COR-L47 (cell line): Measurements from ENCODE around the gene TRIM65.
A peak's percentile ranks its signal among the peaks of the same experiment; 100 is the strongest.

Experiments
- DNase-seq: peaks from one replicate; lab custom pipeline; 2025; lab: John Stamatoyannopoulos, UW

TRIM65 gene

GRCh38 chr17:75917917-75918445 lies 21.2 kb upstream of the TRIM65 start:
- no peak for DNase-seq

- DNase-seq: no peak
Measured at GRCh38 chr17:75917141-75917916, 20.6 kb upstream of the TRIM65 start.

- no peak for DNase-seq
Measured at GRCh38 chr17:75915268-75915667, 18.5 kb upstream of the TRIM65 start.

DNA sequence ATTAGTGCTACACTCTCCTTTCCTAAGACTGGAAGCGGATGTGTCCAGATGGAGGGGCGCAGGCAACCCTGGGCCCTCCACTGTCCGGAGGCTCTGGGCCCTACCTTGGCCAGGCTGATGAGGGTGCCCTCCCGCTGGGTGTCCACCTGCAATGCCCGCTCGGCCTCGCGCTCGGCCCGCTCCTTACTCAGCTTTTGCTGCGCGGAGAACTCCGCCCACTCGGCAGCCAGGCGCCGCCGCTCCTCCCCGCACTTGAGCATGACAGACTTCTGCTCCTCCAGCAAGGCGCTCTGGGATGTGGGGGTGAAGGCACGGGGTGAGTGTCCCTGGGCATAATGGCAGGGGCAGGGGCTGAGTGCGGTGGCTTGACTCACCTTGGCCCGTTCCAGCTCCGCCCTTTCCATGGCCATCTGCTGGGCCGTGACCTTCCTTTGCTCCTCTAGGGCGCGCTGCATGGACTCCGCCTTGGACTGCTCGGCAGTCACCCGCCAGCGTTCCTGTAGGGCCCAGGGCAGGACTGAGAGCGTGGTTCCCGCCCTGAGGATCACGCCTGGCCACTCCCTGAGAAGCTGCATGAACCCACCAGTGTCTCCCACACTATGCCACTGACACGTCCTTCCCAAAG lies 18.0 kb upstream of the TRIM65 start:
- DNase-seq: no peak

- no peak for DNase-seq
Measured at GRCh38 chr17:75913537-75914210, 16.9 kb upstream of the TRIM65 start.

- DNase-seq: peak; percentile 69
Measured at GRCh38 chr17:75910699-75911098, 13.9 kb upstream of the TRIM65 start.

DNA sequence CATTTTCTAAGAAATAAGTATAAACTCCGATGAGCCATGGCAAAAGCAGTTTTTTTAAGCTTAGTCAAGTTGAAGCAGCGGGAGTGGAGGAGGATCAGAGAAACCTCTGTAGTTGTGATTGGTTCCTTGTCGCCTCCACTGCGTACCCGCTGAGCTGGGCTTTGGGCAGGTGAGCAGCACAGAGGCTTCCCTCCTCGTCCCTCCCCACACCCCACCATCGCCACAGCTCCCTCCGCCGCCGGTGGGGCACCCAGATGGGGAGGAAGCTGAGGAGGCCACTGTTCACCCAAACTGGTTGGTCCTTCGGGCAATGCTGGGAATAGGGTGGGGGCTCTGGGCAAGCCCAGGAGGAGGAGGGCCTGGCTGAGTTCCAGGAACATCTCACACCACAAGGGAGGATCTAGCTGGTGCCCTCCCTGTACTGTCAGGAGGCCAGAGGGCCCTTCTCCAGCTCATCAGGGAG lies 13.1 kb upstream of the TRIM65 start:
- DNase-seq: peak; percentile 95

- DNase-seq: peak; percentile 96
Measured at GRCh38 chr17:75909051-75909811, 12.5 kb upstream of the TRIM65 start.

GRCh38 chr17:75908201-75908600 lies 11.4 kb upstream of the TRIM65 start:
- DNase-seq: peak; percentile 21

- DNase-seq: no peak
Measured at GRCh38 chr17:75906143-75906884, 9.6 kb upstream of the TRIM65 start.

DNA sequence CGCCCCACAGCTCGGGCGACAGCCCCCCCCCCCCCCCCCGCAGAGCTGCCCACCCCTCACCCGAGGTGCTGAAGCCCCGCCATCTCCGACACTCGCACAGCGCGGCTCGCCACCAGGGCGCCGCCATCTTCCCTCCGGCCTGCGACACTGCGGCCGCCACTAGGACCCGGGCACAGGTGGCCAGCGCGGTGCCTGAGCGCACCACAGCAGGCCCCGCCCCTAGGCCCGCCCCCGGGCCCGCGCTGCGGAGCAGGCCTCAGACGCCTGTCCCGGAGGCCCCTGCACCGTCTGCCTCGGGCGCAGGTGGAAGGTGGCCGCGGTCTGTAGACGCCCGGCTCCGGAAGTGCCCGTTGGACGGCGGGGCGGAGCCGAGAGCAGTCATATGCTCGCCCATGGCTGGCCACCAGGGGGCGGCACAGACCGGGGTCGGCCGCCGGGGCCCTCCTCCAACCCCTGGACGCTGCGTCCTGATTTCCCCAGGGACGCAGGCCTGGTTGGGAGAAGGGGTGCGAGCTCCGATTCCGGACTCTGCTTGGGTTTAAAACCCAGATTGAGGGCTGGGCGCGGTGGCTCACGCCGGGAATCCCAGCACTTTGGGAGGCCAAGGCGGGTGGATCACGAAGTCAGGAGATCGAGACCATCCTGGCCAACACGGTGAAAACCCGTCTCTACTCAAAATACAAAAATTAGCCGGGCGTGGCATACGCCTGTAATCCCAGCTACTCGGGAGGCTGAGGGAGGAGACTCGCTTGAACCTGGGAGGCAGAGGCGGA lies 8.2 kb upstream of the TRIM65 start, which contains the start of gene MRPL38:
TSS of gene MRPL38 (minus strand) at position 136 of the 773 bp plus-strand sequence. CDS start at position 127, 9 bp downstream.
- peak; percentile 94 for DNase-seq

GRCh38 chr17:75902406-75902805 lies 5.7 kb upstream of the TRIM65 start:
- no peak for DNase-seq

DNA sequence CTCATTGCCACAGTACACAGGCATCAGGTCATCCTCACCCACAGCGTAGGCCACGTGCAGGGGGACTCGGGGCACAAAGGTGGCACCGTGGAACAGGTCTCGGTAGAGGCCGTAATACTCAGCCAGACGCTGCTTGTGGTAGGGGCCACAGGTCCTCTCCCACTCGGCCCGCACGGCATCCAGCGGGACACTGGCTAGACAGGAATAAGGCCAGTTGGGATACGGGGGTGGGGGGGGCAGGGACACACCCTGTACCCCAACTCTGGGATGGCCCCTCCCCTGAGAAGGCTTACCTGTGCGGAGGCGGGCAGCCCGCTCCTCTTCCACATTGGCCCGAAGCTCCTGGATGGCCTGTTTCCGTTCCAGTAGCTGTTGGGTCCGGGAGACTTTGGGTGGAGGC lies 5.0 kb upstream of the TRIM65 start:
- DNase-seq: no peak

DNA sequence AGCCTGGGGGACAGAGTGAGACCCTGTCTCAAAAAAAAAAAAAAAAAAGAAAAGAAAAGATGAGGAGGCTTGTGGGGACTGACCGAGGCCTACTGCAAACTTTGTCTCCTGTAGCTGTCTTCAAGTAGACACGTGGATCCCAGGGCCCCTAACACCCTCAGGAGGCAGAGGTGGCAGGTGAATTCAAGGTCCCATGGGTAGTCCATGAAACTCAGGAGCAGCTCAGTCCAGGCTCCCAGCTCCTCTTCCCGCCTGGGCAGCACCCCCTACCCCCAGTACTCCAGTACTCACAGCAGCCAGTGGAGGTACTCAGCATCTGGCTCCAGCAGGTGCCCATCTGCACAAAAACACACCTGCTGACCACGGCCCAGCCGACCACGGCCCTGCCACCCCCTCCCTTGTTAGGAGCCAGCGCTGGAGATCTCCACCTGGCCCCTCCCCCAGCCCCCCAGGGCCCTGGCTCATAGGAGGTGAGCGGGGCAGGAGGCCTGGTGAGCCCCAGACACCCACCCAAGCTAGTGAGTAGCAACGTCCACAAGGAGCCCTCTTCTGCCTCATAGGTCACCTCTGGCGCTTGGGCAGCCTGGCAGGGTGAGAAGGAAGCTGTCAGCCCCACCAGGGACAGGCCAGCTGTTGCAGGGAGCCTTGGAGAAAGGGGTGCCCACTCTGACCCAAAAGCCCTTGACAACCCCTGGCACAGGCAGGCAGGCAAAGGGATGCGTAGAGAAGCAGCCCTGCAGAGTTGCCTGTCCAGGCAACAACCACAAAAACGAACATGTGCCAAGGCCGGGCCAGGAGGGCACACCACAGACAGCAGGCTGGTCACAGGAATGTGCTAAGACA lies 4.2 kb upstream of the TRIM65 start:
- DNase-seq: no peak

- no peak for DNase-seq
Measured at GRCh38 chr17:75899767-75900468, 3.2 kb upstream of the TRIM65 start.

GRCh38 chr17:75899353-75899752 lies 2.6 kb upstream of the TRIM65 start:
- no peak for DNase-seq

- DNase-seq: no peak
Measured at GRCh38 chr17:75898791-75899190, 2.0 kb upstream of the TRIM65 start.

DNA sequence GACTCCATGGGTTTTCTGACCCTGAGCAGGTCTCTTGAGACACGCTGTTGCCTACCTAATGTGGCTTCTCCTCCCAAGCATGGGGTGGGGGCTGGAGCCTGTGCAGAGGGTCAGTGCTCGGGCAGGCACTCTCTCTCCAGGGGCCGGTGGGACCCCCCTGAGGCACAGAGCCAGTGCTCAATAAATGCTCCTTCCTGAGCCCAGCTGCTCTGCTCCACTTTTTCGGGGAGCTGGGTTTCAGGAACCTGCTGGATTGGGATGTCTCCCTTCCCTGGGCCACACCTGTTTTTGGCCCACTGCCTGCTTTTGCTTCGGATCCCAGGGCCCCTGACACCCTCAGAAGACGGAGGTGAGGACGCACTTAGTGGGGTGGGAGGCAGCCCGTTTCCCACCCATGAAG lies 1.3 kb upstream of the TRIM65 start:
- no peak for DNase-seq
